Peyer's patch (tissue), 4 donors: ENCODE measurements around the gene EXD3.

ENCODE experiments used
- POLR2A ChIP-seq, 2 donors: fragments of 450-650 bp; IDR thresholded peaks; one replicate each; pipeline ENCODE4 v1.5.1; 2017; ENCODE audit warnings: antibody characterized with exemption in 2 of 2, mild to moderate bottlenecking in 2 of 2, moderate library complexity in 2 of 2
- TF ChIP-seq, protein P1 (sequence below), 6 experiments: fragments of 450-650 bp in 4 of 6; fragments of 200-600 bp in 2 of 6; sonication (generic) in 1 of 6; IDR thresholded peaks; one replicate each; pipeline ENCODE4 v1.5.1; 2017 to 2019; ENCODE audit warnings: antibody characterized with exemption in 6 of 6, mild to moderate bottlenecking in 3 of 6, moderate library complexity in 1 of 6

DNA sequence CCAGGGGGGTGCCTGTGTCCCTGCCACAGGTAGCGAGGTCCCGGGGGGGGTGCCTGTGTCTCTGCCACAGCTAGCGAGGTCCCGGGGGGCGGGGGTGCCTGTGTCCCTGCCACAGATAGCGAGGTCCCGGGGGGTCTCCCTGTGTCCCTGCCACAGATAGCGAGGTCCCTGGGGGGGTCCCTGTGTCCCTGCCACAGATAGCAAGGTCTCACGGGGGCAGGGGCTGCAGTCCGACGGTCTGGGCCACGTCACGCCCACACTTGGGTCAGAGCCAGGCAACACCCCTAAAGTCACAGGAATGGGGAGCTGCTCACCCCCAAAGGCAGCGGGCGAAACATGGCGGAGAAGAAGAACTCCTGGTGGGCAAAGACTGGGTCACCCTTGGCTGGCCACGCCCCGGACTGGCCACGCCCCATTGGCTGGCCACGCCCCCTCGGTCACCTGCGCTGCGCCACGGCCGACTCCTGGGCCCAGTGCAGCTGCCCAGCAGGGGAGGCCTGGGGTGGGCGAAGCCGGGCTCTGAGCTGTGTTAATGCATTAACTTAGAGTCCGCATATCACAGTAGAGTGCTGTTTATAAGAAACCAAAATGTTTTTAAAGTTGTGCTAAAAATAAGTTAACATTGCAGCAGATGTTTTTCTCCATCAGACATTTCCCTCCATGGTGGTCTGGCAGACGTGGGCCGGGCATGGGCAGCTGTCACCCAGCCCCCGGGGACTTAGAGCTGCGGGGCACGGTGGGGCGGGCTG, 7.2 kb upstream of the EXD3 start:
- TF ChIP-seq, protein P1, sequence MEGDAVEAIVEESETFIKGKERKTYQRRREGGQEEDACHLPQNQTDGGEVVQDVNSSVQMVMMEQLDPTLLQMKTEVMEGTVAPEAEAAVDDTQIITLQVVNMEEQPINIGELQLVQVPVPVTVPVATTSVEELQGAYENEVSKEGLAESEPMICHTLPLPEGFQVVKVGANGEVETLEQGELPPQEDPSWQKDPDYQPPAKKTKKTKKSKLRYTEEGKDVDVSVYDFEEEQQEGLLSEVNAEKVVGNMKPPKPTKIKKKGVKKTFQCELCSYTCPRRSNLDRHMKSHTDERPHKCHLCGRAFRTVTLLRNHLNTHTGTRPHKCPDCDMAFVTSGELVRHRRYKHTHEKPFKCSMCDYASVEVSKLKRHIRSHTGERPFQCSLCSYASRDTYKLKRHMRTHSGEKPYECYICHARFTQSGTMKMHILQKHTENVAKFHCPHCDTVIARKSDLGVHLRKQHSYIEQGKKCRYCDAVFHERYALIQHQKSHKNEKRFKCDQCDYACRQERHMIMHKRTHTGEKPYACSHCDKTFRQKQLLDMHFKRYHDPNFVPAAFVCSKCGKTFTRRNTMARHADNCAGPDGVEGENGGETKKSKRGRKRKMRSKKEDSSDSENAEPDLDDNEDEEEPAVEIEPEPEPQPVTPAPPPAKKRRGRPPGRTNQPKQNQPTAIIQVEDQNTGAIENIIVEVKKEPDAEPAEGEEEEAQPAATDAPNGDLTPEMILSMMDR (IDR thresholded peaks at IDR 0.05), result no peak
- TF ChIP-seq POLR2A (IDR thresholded peaks at IDR 0.05), result no peak
